SIG-M5 treated with dmso at 0.1 percent for 504 hours (cell line): Measurements from ENCODE around the gene MPC1L.
"Not testable (repeated sequence)": the region's sequence is repeated elsewhere in the genome, so short reads cannot be mapped to it uniquely, and the experiment has no call there.

ENCODE experiments used
- DNase-seq: peaks from one replicate; lab custom pipeline; 2025; ENCODE audit not compliant: unreplicated experiment; lab: John Stamatoyannopoulos, UW

The MPC1L gene

GRCh38 chrX:40623139-40623536 is at the start of gene MPC1L:
MPC1L (plus strand) TSS chrX:40623428; CDS start chrX:40623566, 138 bp downstream.
- no peak for DNase-seq

- DNase-seq = peak; percentile 27
Observed at GRCh38 chrX:40573763-40574162, 49.5 kb upstream of the MPC1L start.

GRCh38 chrX:40575411-40575810 is 47.8 kb upstream of the MPC1L start:
- not testable (repeated sequence) for DNase-seq

- DNase-seq = no peak
Observed at GRCh38 chrX:40576291-40576690, 46.9 kb upstream of the MPC1L start.

GRCh38 chrX:40578039-40578695 is 45.1 kb upstream of the MPC1L start:
- DNase-seq = peak; percentile 48

GRCh38 chrX:40579141-40579540 is 44.1 kb upstream of the MPC1L start:
- DNase-seq = peak; percentile 15

- DNase-seq = no peak
Observed at GRCh38 chrX:40579900-40580536, 43.2 kb upstream of the MPC1L start.

- peak; percentile 94 for DNase-seq
Observed at GRCh38 chrX:40580537-40581335, 42.5 kb upstream of the MPC1L start, which contains the start of gene ATP6AP2. ATP6AP2 (plus strand) TSS chrX:40580970; CDS start chrX:40581066, 96 bp downstream.

- DNase-seq = no peak
Observed at GRCh38 chrX:40581336-40581920, 41.8 kb upstream of the MPC1L start.

- not testable (repeated sequence) for DNase-seq
Observed at GRCh38 chrX:40582178-40582577, 41.0 kb upstream of the MPC1L start.

- DNase-seq = no peak
Observed at GRCh38 chrX:40582811-40583210, 40.4 kb upstream of the MPC1L start.

GRCh38 chrX:40587623-40588022 is 35.6 kb upstream of the MPC1L start:
- DNase-seq = not testable (repeated sequence)

- not testable (repeated sequence) for DNase-seq
Observed at GRCh38 chrX:40589616-40590321, 33.5 kb upstream of the MPC1L start.

GRCh38 chrX:40603446-40603845 is 19.8 kb upstream of the MPC1L start:
- no peak for DNase-seq

GRCh38 chrX:40607381-40607780 is 15.8 kb upstream of the MPC1L start:
- DNase-seq = no peak

- no peak for DNase-seq
Observed at GRCh38 chrX:40612511-40612910, 10.7 kb upstream of the MPC1L start.

GRCh38 chrX:40615976-40616375 is 7.3 kb upstream of the MPC1L start:
- no peak for DNase-seq

- DNase-seq = no peak
Observed at GRCh38 chrX:40617566-40617965, 5.7 kb upstream of the MPC1L start.

GRCh38 chrX:40622479-40623138 is 619 bp upstream of the MPC1L start:
- DNase-seq = no peak

- no peak for DNase-seq
Observed at GRCh38 chrX:40623665-40624064, 437 bp downstream of the MPC1L start.
